T-helper 2 cell treated with Interferon-gamma antibody and Interleukin-4, amounts not matched to agents 5 μg/mL and 100 μg/mL, for 36 hours (primary cell): ENCODE results near the gene CUX1.

Source experiments
- DNase-seq: peaks from one replicate; pipeline ENCODE4 v3.0.0; 2021; ENCODE audit warnings: low spot score
- H3K27ac Mint-ChIP-seq: one replicate; pipeline ENCODE4 v1.8.0; 2021; ENCODE audit warnings: mild to moderate bottlenecking, mixed read lengths
- H3K27me3 Mint-ChIP-seq: one replicate; pipeline ENCODE4 v1.8.0; 2021; ENCODE audit warnings: low read depth, mixed read lengths
- H3K36me3 Mint-ChIP-seq: one replicate; pipeline ENCODE4 v1.8.0; 2021; ENCODE audit warnings: low read depth, mixed read lengths
- H3K4me1 Mint-ChIP-seq: one replicate; pipeline ENCODE4 v1.8.0; 2021; ENCODE audit warnings: low read depth, mixed read lengths
- H3K4me3 Mint-ChIP-seq: one replicate; pipeline ENCODE4 v1.8.0; 2022; ENCODE audit warnings: mild to moderate bottlenecking, moderate library complexity, mixed read lengths
- H3K9me3 Mint-ChIP-seq: one replicate; pipeline ENCODE4 v1.8.0; 2021; ENCODE audit warnings: mixed read lengths

CUX1 gene

GRCh38 chr7:102271158-102271798, 453.9 kb downstream of the CUX1 start:
- Mint-ChIP-seq H3K4me3 (no peak overlapping the region), H3K36me3 (no peaks in the 10 kb centered on the region), H3K27ac (no peak overlapping the region), H3K9me3 (no peaks in the 10 kb centered on the region), H3K27me3 (peaks cover 4% of the 10 kb centered on the region), H3K4me1 (no peaks in the 10 kb centered on the region)
- DNase-seq: no peak

- no peaks in the 10 kb centered on the region for H3K27me3 Mint-ChIP-seq
- no peak overlapping the region for H3K4me3 Mint-ChIP-seq
- DNase-seq: peak; percentile 55
- no peaks in the 10 kb centered on the region for H3K36me3 Mint-ChIP-seq
- H3K27ac Mint-ChIP-seq: no peak overlapping the region
- no peaks in the 10 kb centered on the region for H3K4me1 Mint-ChIP-seq
- no peaks in the 10 kb centered on the region for H3K9me3 Mint-ChIP-seq
Measured at GRCh38 chr7:102272075-102272916, 454.9 kb downstream of the CUX1 start.

GRCh38 chr7:102272917-102273748, 455.7 kb downstream of the CUX1 start:
- H3K27me3 Mint-ChIP-seq: no peaks in the 10 kb centered on the region
- no peak overlapping the region for H3K4me3 Mint-ChIP-seq
- H3K4me1 Mint-ChIP-seq: no peaks in the 10 kb centered on the region
- no peaks in the 10 kb centered on the region for H3K9me3 Mint-ChIP-seq
- H3K27ac Mint-ChIP-seq: no peak overlapping the region
- H3K36me3 Mint-ChIP-seq: no peaks in the 10 kb centered on the region
- no peak for DNase-seq

- no peak for DNase-seq
- Mint-ChIP-seq H3K36me3 (no peaks in the 10 kb centered on the region), H3K9me3 (no peaks in the 10 kb centered on the region), H3K27ac (no peak overlapping the region), H3K4me1 (no peaks in the 10 kb centered on the region), H3K4me3 (no peak overlapping the region), H3K27me3 (no peaks in the 10 kb centered on the region)
Measured at GRCh38 chr7:102273749-102274712, 456.6 kb downstream of the CUX1 start.

GRCh38 chr7:102275123-102275703, 457.8 kb downstream of the CUX1 start:
- Mint-ChIP-seq H3K4me3 (no peak overlapping the region), H3K36me3 (no peaks in the 10 kb centered on the region), H3K27me3 (no peaks in the 10 kb centered on the region), H3K9me3 (no peaks in the 10 kb centered on the region), H3K27ac (no peak overlapping the region), H3K4me1 (no peaks in the 10 kb centered on the region)
- DNase-seq: no peak

- Mint-ChIP-seq H3K27me3 (no peaks in the 10 kb centered on the region), H3K9me3 (no peaks in the 10 kb centered on the region), H3K4me1 (no peaks in the 10 kb centered on the region), H3K4me3 (no peak overlapping the region), H3K36me3 (no peaks in the 10 kb centered on the region), H3K27ac (no peak overlapping the region)
- DNase-seq: no peak
Measured at GRCh38 chr7:102277901-102278300, 460.5 kb downstream of the CUX1 start.

GRCh38 chr7:102279537-102280400, 462.3 kb downstream of the CUX1 start:
- H3K9me3 Mint-ChIP-seq: no peaks in the 10 kb centered on the region
- DNase-seq: peak; percentile 29
- peaks cover under 1% of the 10 kb centered on the region for H3K4me1 Mint-ChIP-seq
- H3K36me3 Mint-ChIP-seq: no peaks in the 10 kb centered on the region
- H3K27ac Mint-ChIP-seq: no peak overlapping the region
- no peak overlapping the region for H3K4me3 Mint-ChIP-seq
- peaks cover 4% of the 10 kb centered on the region for H3K27me3 Mint-ChIP-seq

- Mint-ChIP-seq H3K27ac (no peak overlapping the region), H3K4me3 (no peak overlapping the region), H3K4me1 (peaks cover 5% of the 10 kb centered on the region), H3K9me3 (no peaks in the 10 kb centered on the region), H3K36me3 (no peaks in the 10 kb centered on the region), H3K27me3 (peaks cover 12% of the 10 kb centered on the region)
- DNase-seq: no peak
Measured at GRCh38 chr7:102280521-102280920, 463.1 kb downstream of the CUX1 start.

GRCh38 chr7:102281785-102282184, 464.4 kb downstream of the CUX1 start:
- H3K36me3 Mint-ChIP-seq: no peaks in the 10 kb centered on the region
- no peak for DNase-seq
- H3K4me1 Mint-ChIP-seq: peaks cover 5% of the 10 kb centered on the region
- H3K9me3 Mint-ChIP-seq: no peaks in the 10 kb centered on the region
- H3K27me3 Mint-ChIP-seq: peaks cover 13% of the 10 kb centered on the region
- no peak overlapping the region for H3K4me3 Mint-ChIP-seq
- no peak overlapping the region for H3K27ac Mint-ChIP-seq

GRCh38 chr7:102282465-102283362, 465.3 kb downstream of the CUX1 start:
- Mint-ChIP-seq H3K4me3 (no peak overlapping the region), H3K27me3 (peaks cover 13% of the 10 kb centered on the region), H3K4me1 (peaks cover 5% of the 10 kb centered on the region), H3K27ac (no peak overlapping the region), H3K36me3 (no peaks in the 10 kb centered on the region), H3K9me3 (no peaks in the 10 kb centered on the region)
- DNase-seq: no peak

GRCh38 chr7:102283477-102284189, 466.2 kb downstream of the CUX1 start:
- H3K4me3 Mint-ChIP-seq: no peak overlapping the region
- no peaks in the 10 kb centered on the region for H3K36me3 Mint-ChIP-seq
- peaks cover 5% of the 10 kb centered on the region for H3K4me1 Mint-ChIP-seq
- no peak overlapping the region for H3K27ac Mint-ChIP-seq
- no peaks in the 10 kb centered on the region for H3K9me3 Mint-ChIP-seq
- no peak for DNase-seq
- peaks cover 18% of the 10 kb centered on the region for H3K27me3 Mint-ChIP-seq
